Esophagus squamous epithelium (tissue), 5 donors: ENCODE measurements around the gene ADM. TPM values are rescaled to one million over a fixed set of nuclear protein-coding genes. Genes with fewer than 3 reads are reported as not detected.

Experiments used
- DNase-seq: peaks from one replicate; lab custom pipeline; 2025; lab: John Stamatoyannopoulos, UW
- H3K27ac ChIP-seq, 4 donors: fragments of 200-600 bp; sonication (generic); one replicate each; pipeline ENCODE4 v1.5.1; 2016 to 2019; ENCODE audit warnings: mild to moderate bottlenecking in 1 of 4
- H3K27me3 ChIP-seq, 4 donors: fragments of 200-600 bp; sonication (generic); 1 replicate in 3 of 4; 2 replicates in 1 of 4; pipeline versions ENCODE4 v1.5.1 to v1.6.0; 2017 to 2021; ENCODE audit warnings: antibody characterized with exemption in 1 of 4
- H3K36me3 ChIP-seq, 3 donors: fragments of 200-600 bp; sonication (generic); one replicate each; pipeline ENCODE4 v1.5.1; 2016 to 2019
- H3K4me1 ChIP-seq, 3 donors: fragments of 200-600 bp; sonication (generic); one replicate each; pipeline ENCODE4 v1.5.1; 2017 to 2019
- H3K4me3 ChIP-seq, 4 donors: fragments of 200-600 bp; sonication (generic); 1 replicate in 3 of 4; 2 replicates in 1 of 4; pipeline ENCODE4 v1.5.1; 2016 to 2019; ENCODE audit warnings: mild to moderate bottlenecking in 2 of 4, moderate library complexity in 1 of 4
- H3K9me3 ChIP-seq, 3 donors: fragments of 200-600 bp; sonication (generic); one replicate each; pipeline ENCODE4 v1.5.1; 2016 to 2019
- CTCF ChIP-seq, 6 experiments: fragments of 450-650 bp in 4 of 6; fragments of 200-600 bp in 2 of 6; sonication (generic) in 2 of 6; IDR thresholded peaks; one replicate each; pipeline ENCODE4 v1.5.1; 2016 to 2019; ENCODE audit warnings: antibody characterized with exemption in 6 of 6, mild to moderate bottlenecking in 4 of 6, moderate library complexity in 4 of 6
- POLR2A ChIP-seq, 4 donors: fragments of 450-650 bp; IDR thresholded peaks; one replicate each; pipeline ENCODE4 v1.6.1; 2017; ENCODE audit warnings: antibody characterized with exemption in 4 of 4, mild to moderate bottlenecking in 4 of 4, moderate library complexity in 3 of 4
- WGBS, 2 donors: methylation state at CpG; one replicate each; pipeline ENCODE4 v1.1.5; 2018; 5-methylcytosine and 5-hydroxymethylcytosine counted together
- intact Hi-C: fragments of 100-400 bp; cut with DNase I; formaldehyde crosslinking; loops from one replicate; pipeline ENCODE4 v1.15.0; 2022
- total RNA-seq, 4 donors: library from RNA; depleted of rRNA; stranded (reverse); fragments of >200 nt; gene quantifications; one replicate each; pipeline ENCODE4 v1.1.0, GENCODE V29; 2016
- donor health status: DM: yes; HTN: yes; CAD: no.

Gene ADM
- total RNA-seq, 4 donors from 2014 or later: 14.3 to 69.6 (median 57.7) TPM

- H3K4me1 ChIP-seq: peaks cover 30 to 80% (median 43%) of the 10 kb centered on the region in 3 donors
Observed at GRCh38 chr11:10307022-10307399, 2.1 kb downstream of the ADM start.

GRCh38 chr11:10307400-10308200 is 2.7 kb downstream of the ADM start:
- WGBS, 2 donors: 1 to 2% methylated on average over 19 to 40 of the region's 62 CpGs
- intact Hi-C loops: loop anchor here (5.0 to 10.0 kb wide), 2 partner anchors 95 to 323 kb away; no protein-coding TSS in a partner anchor
- TF ChIP-seq POLR2A (IDR thresholded peaks at IDR 0.05): peak in 2 of 4 donors; percentile 8 to 31
- peak; percentile 98 to 100 (median 99) for TF ChIP-seq CTCF (IDR thresholded peaks at IDR 0.05)
- peaks cover 30 to 74% (median 43%) of the 10 kb centered on the region in 3 donors for H3K4me1 ChIP-seq
- H3K27me3 ChIP-seq: peaks cover 0 to 14% (median 0%) of the 10 kb centered on the region in 4 donors
- peak; percentile 34 for DNase-seq
- H3K27ac ChIP-seq: peak overlapping the region; percentile 86 to 96 (median 92)
- no peaks in the 10 kb centered on the region for H3K36me3 ChIP-seq
- H3K4me3 ChIP-seq: peak overlapping the region; percentile 61 to 84 (median 78)
- H3K9me3 ChIP-seq: no peaks in the 10 kb centered on the region

More at GRCh38 chr11:10307022-10307399, 2.1 kb downstream of the ADM start:
- no peaks in the 10 kb centered on the region for H3K9me3 ChIP-seq
- no peak for DNase-seq
- H3K36me3 ChIP-seq: no peaks in the 10 kb centered on the region
- WGBS, 2 donors: 10 to 12% methylated on average over 9 of the region's 9 CpGs
- H3K27me3 ChIP-seq: peaks cover 0 to 14% (median 0%) of the 10 kb centered on the region in 4 donors
- TF ChIP-seq POLR2A (IDR thresholded peaks at IDR 0.05) (peak in 2 of 4 donors; percentile 10 to 50), CTCF (IDR thresholded peaks at IDR 0.05) (no peak)
- H3K27ac ChIP-seq: peak overlapping the region; percentile 86 to 96 (median 92)
- H3K4me3 ChIP-seq: peak overlapping the region; percentile 61 to 84 (median 78)
- intact Hi-C loops: loop anchor here (5.0 to 10.0 kb wide), 2 partner anchors 95 to 322 kb away; no protein-coding TSS in a partner anchor

- DNase-seq: no peak
- no peak for TF ChIP-seq POLR2A (IDR thresholded peaks at IDR 0.05)
- no peak for TF ChIP-seq CTCF (IDR thresholded peaks at IDR 0.05)
- WGBS, 2 donors: 21% methylated on average over 15 to 16 of the region's 16 CpGs
- H3K9me3 ChIP-seq: no peaks in the 10 kb centered on the region
- peak overlapping the region; percentile 61 to 84 (median 78) for H3K4me3 ChIP-seq
- peaks cover 30 to 71% (median 43%) of the 10 kb centered on the region in 3 donors for H3K4me1 ChIP-seq
- peak overlapping the region; percentile 86 to 96 (median 92) for H3K27ac ChIP-seq
- no peaks in the 10 kb centered on the region for H3K36me3 ChIP-seq
- H3K27me3 ChIP-seq: peaks cover 0 to 14% (median 0%) of the 10 kb centered on the region in 4 donors
- intact Hi-C loops: loop anchor here (5.0 to 10.0 kb wide), 2 partner anchors 96 to 324 kb away; no protein-coding TSS in a partner anchor
Observed at GRCh38 chr11:10308201-10308954, 3.5 kb downstream of the ADM start.

- intact Hi-C loops: loop anchor here (5.0 to 10.0 kb wide), 2 partner anchors 97 to 325 kb away; no protein-coding TSS in a partner anchor
- Histone ChIP-seq H3K36me3 (no peaks in the 10 kb centered on the region), H3K9me3 (no peaks in the 10 kb centered on the region), H3K4me1 (peaks cover 30 to 60% (median 32%) of the 10 kb centered on the region in 3 donors), H3K27me3 (peaks cover 0 to 14% (median 0%) of the 10 kb centered on the region in 4 donors), H3K4me3 (peak overlapping the region in 1 of 4 donors; percentile 84), H3K27ac (peak overlapping the region; percentile 86 to 96 (median 92))
- TF ChIP-seq POLR2A (IDR thresholded peaks at IDR 0.05) (no peak), CTCF (IDR thresholded peaks at IDR 0.05) (no peak)
- DNase-seq: no peak
- 19 to 31% methylated on average over 7 to 9 of the region's 12 CpGs for WGBS, 2 donors
Observed at GRCh38 chr11:10309163-10310093, 4.6 kb downstream of the ADM start.
